ENCODE results near the gene RIPPLY3.

DNA sequence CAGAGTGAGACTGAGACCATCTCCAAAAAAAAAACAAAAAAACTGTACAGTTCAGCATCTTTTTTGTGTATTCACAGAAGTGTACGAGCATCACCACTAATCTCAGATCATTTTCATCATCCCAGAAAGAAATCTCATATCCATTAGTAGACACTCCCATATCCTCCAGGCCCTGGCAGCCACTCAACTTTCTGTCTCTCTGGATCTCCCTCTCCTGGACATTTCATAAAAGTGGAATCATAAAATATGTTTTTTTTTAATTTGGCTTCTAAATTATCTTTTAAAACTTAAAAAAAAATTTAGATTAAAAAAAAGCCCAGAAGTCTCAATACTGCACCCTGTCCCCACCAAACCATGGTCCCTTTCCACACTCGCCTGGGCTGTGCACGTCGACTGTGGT, 22.1 kb downstream of the RIPPLY3 start:
- TF ChIP-seq NANOG (IDR thresholded peaks at IDR 0.05; ENCODE audit: borderline replicate concordance) = no peak
- TF ChIP-seq, protein P1, sequence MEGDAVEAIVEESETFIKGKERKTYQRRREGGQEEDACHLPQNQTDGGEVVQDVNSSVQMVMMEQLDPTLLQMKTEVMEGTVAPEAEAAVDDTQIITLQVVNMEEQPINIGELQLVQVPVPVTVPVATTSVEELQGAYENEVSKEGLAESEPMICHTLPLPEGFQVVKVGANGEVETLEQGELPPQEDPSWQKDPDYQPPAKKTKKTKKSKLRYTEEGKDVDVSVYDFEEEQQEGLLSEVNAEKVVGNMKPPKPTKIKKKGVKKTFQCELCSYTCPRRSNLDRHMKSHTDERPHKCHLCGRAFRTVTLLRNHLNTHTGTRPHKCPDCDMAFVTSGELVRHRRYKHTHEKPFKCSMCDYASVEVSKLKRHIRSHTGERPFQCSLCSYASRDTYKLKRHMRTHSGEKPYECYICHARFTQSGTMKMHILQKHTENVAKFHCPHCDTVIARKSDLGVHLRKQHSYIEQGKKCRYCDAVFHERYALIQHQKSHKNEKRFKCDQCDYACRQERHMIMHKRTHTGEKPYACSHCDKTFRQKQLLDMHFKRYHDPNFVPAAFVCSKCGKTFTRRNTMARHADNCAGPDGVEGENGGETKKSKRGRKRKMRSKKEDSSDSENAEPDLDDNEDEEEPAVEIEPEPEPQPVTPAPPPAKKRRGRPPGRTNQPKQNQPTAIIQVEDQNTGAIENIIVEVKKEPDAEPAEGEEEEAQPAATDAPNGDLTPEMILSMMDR (conservative IDR thresholded peaks at IDR 0.05; ENCODE audit: low read depth in 2 of 2) = no peak
- no peak for TF ChIP-seq EZH2 (IDR thresholded peaks at IDR 0.05; ENCODE audit: low read depth, unreplicated experiment)
- no peak for TF ChIP-seq POLR2AphosphoS5 (IDR thresholded peaks at IDR 0.05; ENCODE audit: low read depth)
- TF ChIP-seq, protein P2, sequence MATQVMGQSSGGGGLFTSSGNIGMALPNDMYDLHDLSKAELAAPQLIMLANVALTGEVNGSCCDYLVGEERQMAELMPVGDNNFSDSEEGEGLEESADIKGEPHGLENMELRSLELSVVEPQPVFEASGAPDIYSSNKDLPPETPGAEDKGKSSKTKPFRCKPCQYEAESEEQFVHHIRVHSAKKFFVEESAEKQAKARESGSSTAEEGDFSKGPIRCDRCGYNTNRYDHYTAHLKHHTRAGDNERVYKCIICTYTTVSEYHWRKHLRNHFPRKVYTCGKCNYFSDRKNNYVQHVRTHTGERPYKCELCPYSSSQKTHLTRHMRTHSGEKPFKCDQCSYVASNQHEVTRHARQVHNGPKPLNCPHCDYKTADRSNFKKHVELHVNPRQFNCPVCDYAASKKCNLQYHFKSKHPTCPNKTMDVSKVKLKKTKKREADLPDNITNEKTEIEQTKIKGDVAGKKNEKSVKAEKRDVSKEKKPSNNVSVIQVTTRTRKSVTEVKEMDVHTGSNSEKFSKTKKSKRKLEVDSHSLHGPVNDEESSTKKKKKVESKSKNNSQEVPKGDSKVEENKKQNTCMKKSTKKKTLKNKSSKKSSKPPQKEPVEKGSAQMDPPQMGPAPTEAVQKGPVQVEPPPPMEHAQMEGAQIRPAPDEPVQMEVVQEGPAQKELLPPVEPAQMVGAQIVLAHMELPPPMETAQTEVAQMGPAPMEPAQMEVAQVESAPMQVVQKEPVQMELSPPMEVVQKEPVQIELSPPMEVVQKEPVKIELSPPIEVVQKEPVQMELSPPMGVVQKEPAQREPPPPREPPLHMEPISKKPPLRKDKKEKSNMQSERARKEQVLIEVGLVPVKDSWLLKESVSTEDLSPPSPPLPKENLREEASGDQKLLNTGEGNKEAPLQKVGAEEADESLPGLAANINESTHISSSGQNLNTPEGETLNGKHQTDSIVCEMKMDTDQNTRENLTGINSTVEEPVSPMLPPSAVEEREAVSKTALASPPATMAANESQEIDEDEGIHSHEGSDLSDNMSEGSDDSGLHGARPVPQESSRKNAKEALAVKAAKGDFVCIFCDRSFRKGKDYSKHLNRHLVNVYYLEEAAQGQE (IDR thresholded peaks at IDR 0.05; ENCODE audit: unreplicated experiment) = no peak

All from GM23338 (cell line).